Measurements from ENCODE around the gene SLC38A2.

- TF ChIP-seq, protein P1, sequence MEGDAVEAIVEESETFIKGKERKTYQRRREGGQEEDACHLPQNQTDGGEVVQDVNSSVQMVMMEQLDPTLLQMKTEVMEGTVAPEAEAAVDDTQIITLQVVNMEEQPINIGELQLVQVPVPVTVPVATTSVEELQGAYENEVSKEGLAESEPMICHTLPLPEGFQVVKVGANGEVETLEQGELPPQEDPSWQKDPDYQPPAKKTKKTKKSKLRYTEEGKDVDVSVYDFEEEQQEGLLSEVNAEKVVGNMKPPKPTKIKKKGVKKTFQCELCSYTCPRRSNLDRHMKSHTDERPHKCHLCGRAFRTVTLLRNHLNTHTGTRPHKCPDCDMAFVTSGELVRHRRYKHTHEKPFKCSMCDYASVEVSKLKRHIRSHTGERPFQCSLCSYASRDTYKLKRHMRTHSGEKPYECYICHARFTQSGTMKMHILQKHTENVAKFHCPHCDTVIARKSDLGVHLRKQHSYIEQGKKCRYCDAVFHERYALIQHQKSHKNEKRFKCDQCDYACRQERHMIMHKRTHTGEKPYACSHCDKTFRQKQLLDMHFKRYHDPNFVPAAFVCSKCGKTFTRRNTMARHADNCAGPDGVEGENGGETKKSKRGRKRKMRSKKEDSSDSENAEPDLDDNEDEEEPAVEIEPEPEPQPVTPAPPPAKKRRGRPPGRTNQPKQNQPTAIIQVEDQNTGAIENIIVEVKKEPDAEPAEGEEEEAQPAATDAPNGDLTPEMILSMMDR (conservative IDR thresholded peaks at IDR 0.05; ENCODE audit: low read depth in 2 of 2), result no peak
- TF ChIP-seq EZH2 (IDR thresholded peaks at IDR 0.05; ENCODE audit: low read depth, unreplicated experiment) (no peak), STAT1 (IDR thresholded peaks at IDR 0.05; ENCODE audit: unreplicated experiment) (no peak), POLR2AphosphoS5 (IDR thresholded peaks at IDR 0.05; ENCODE audit: low read depth) (no peak), EZH2phosphoT487 (IDR thresholded peaks at IDR 0.05; ENCODE audit: unreplicated experiment) (no peak), NANOG (IDR thresholded peaks at IDR 0.05; ENCODE audit: borderline replicate concordance) (no peak), ZNF331 (CRISPR knock-in tag; IDR thresholded peaks at IDR 0.05; ENCODE audit: low read depth) (no peak), ETS1 (IDR thresholded peaks at IDR 0.05) (no peak), CREB1 (CRISPR knock-in tag; IDR thresholded peaks at IDR 0.05; ENCODE audit: low read depth) (no peak)
- TF ChIP-seq, protein P2, sequence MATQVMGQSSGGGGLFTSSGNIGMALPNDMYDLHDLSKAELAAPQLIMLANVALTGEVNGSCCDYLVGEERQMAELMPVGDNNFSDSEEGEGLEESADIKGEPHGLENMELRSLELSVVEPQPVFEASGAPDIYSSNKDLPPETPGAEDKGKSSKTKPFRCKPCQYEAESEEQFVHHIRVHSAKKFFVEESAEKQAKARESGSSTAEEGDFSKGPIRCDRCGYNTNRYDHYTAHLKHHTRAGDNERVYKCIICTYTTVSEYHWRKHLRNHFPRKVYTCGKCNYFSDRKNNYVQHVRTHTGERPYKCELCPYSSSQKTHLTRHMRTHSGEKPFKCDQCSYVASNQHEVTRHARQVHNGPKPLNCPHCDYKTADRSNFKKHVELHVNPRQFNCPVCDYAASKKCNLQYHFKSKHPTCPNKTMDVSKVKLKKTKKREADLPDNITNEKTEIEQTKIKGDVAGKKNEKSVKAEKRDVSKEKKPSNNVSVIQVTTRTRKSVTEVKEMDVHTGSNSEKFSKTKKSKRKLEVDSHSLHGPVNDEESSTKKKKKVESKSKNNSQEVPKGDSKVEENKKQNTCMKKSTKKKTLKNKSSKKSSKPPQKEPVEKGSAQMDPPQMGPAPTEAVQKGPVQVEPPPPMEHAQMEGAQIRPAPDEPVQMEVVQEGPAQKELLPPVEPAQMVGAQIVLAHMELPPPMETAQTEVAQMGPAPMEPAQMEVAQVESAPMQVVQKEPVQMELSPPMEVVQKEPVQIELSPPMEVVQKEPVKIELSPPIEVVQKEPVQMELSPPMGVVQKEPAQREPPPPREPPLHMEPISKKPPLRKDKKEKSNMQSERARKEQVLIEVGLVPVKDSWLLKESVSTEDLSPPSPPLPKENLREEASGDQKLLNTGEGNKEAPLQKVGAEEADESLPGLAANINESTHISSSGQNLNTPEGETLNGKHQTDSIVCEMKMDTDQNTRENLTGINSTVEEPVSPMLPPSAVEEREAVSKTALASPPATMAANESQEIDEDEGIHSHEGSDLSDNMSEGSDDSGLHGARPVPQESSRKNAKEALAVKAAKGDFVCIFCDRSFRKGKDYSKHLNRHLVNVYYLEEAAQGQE (IDR thresholded peaks at IDR 0.05; ENCODE audit: unreplicated experiment), result no peak
Measured at GRCh38 chr12:46369474-46370379, 2.8 kb downstream of the SLC38A2 start.

All from GM23338 (cell line).